ENCODE measurements around the gene P3H1. TPM values are rescaled to one million over a fixed set of nuclear protein-coding genes. Genes with fewer than 3 reads are reported as not detected.
"Not testable (repeated sequence)": the region's sequence is repeated elsewhere in the genome, so short reads cannot be mapped to it uniquely, and the experiment has no call there.

The P3H1 gene
- total RNA-seq, 1 experiment from 2014 or later = 247 TPM

DNA sequence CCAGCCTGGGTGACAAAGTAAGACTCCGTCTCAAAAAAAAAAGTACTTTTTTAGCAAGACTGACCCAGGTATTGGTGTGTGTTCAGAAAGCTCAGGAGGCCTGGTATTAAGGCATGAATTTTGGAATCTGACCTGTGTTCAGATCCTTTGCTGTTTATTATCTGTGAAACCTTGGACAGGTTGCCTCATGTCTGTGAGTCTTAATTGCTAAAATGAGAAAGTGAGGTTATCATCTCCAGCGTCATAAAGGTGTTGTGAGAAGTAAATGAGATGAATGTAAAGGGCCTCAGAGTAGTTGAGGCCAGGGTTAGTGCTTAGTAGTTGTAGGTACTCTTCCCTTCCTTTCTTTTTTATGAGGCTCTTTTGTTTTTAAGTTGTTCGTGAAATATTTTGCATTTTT is 3.0 kb upstream of the P3H1 start:
- no peak for DNase-seq (ENCODE audit: low read depth)

DNA sequence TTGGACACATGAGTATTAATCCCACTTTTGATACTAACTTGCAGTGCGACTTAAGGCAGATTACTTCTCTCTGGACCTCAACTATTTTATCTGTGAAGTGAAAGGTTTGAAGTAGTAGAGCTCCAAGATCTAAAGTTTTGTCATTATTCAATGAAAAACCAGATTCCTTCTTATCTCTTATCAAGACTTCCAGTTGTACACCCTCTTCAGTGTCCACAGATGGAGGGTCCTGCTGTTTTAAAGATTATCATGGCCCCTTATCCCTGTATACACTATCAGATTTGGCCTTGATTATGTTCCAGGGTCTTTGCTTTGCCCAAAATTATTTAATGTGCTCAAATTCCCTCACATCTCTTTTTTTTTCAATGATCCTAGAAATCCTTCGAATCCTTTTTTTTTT is 1.3 kb upstream of the P3H1 start:
- DNase-seq (ENCODE audit: low read depth) = no peak

DNA sequence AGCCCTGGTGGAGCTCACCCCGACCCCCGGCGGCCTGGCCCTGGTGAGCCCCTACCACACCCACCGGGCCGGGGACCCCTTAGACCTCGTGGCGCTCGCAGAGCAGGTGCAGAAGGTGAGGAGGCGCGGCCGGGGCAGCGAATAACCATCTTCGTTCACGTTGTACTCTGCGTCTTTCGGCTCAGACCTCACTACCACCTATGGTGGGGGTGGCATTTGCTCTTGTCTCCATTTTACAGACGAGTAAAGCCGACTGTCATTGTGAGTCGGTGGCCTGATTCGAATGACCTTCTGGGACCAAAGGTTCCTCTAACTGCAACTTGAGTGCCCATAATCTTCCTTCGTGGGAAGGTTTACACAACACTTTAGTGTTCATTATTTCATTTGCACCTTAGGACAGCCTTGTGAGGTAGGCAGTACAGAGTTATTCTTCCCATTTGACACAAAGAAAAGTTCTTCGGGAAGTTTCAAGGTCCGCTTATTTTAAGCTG is 727 bp upstream of the P3H1 start:
- no peak for DNase-seq (ENCODE audit: low read depth)

DNA sequence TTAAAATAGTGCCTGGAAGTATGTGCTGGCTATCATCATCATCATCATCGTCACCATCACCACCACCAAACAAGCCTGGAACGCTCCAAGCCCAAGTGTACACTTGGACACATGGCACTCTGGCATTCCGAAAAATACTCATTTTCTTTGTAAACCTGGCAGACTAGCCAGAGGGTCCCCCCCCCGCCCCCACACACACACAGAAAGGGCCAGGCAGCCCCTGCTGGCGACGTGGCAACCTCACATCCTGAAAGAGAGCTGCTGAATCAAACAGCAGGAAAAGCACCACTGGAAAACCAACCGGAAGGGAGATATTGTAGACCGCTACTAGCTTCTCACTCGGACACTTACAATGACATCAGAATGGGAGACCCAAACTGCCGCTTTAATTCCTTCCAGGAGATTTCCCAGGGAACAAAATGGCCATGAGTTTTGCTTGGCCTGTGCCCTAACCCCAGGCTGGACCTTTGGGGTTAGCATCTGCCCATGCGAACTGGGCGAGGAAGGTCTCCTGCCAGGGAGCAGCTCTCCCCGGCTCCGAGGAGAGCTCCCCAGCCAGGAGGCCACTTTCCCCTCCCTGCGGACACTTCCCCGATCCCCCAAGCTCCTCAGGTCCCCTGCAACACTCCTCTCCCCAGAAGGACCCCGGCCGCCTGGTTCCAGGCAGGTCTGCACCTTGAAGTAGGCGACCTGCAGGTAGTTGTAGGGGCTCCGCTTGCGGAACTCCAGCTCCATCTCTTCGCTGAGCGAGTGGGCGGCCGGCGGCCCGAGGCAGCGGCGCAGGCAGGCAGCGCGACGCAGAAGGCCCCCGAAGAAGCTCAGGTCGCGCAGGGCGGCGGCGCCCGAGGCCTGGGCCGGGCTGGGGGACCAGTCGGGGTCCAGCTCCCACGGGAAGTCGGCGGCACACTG is 742 bp downstream of the P3H1 start:
- DNase-seq (ENCODE audit: low read depth) = peak; percentile 86

DNA sequence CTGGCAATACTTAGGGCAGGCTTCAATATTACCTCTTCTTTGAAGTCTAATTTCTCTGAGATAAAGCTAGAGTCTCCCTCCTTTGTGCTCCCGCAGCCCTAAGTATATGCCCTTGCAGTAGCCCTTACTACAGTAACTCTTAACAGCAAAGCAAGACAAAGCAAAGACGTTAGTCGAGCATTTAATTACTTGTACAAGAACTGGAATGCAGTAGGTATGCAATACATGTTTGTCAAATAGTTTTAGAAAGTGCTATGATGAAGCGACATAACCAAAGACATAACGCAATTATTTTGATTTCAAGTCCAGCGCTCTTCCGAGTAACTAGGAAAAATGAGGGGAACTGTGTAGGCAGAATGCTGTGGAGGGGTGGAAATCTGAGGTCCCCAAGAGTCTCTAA is 1.6 kb downstream of the P3H1 start:
- DNase-seq (ENCODE audit: low read depth) = no peak

DNA sequence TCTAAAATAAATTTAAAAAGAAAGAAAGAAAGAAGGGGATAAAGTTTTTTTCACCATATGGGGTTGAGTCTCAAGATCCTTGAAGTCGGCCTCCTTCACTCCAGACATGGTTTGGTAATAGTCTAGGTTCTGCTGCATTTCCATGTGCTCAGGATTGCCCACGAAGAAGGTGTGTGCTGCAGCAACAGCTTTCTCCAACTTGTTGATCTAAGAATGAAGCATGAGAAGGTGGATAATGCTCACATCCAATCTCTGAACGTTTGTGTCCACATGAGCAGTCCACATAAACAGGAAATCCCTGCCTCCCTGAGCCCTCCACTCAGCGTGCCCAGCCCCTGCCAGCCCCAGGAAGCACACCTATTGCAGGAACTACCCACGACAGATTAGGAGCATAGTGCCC is 4.6 kb downstream of the P3H1 start:
- DNase-seq (ENCODE audit: low read depth) = no peak

GRCh38 chr1:42761567-42761966 is 5.3 kb downstream of the P3H1 start:
- no peak for DNase-seq (ENCODE audit: low read depth)

DNA sequence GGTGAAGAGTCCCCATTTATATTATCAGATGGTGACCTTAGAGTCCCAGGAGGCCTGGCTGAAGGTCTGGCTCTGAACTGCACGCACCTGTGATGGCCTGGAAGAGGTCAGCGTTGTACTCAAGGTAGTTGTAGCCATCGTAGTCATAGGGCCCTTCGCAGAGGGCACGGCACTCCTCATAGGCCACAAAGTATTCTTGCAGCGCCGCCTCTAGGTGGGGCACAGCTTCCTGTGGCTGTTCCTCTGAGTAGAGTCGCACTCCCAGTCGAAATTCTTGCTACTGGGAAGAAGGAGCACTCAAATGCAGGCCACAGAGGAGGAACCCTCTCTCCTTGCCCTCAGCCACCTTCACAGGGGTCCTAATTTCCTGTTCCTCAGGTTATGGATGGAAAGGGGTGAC is 7.7 kb downstream of the P3H1 start:
- no peak for DNase-seq (ENCODE audit: low read depth)

DNA sequence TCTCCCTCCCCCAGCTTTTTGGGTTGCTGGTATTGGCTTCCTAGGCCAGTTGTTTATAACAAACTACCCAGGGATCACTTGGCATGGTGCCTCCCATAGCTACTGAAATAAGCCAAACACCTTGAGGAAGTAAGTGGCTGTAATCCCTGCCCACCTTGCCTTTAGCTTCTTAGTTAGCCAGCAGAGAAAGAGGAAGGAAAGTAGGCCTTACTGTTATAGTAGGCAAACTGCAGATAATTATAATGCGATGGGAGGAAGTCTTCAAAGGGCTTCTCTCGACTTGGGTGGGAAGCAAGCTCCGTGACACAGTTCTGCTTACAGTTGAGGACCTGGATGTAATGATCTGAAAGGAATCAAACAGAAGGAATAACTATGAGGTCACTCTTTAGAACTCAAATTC is 8.2 kb downstream of the P3H1 start:
- DNase-seq (ENCODE audit: low read depth) = no peak

- DNase-seq (ENCODE audit: low read depth) = no peak
These were observed 8.9 kb downstream of the P3H1 start for GRCh38 chr1:42757892-42758275.

- peak; percentile 70 for DNase-seq (ENCODE audit: low read depth)
These were observed 9.6 kb downstream of the P3H1 start for GRCh38 chr1:42756956-42757891.

DNA sequence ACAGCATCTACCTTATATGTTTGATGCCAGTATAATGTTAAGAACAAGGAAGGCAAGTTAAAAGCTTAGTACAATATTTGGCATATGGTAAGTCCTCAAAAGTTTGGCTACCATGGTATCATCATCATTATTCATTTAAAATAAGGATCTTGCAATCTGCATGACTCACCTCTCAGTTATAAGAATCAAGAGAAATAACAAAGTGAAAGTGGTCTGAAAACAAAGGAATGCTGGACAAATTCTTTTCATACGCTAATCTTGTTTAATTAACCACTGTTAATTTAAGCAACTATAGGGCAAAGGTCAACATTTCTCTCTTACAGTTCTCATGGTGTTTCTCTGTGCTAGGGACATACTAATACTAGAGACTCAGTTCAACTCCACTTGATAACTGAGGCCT is 13.8 kb downstream of the P3H1 start:
- DNase-seq (ENCODE audit: low read depth) = peak; percentile 31

DNA sequence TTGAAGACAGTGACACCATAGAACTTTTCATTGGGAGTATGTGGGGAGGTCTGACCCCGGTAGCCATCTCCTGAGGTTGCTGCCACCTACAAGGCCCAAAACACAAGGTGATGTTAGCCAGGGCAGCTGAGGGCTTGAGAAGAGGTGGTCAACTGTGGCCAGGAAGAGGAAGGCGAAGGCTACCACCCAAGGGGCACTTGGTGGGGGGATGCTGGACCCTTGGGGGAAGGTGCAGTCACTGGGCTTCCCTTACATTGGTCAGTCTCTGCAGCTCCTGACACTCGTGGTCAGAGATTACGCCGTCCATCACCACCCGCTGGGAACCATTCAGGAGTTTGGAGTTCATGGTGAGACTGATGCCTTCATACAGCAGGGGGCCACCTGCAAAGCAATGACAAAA is 14.5 kb downstream of the P3H1 start:
- no peak for DNase-seq (ENCODE audit: low read depth)

GRCh38 chr1:42751511-42752070 is 15.2 kb downstream of the P3H1 start:
- not testable (repeated sequence) for DNase-seq (ENCODE audit: low read depth)

GRCh38 chr1:42750041-42750440 is 16.8 kb downstream of the P3H1 start:
- no peak for DNase-seq (ENCODE audit: low read depth)

GRCh38 chr1:42748461-42749410 is 18.1 kb downstream of the P3H1 start:
- no peak for DNase-seq (ENCODE audit: low read depth)

- no peak for DNase-seq (ENCODE audit: low read depth)
These were observed 18.8 kb downstream of the P3H1 start for GRCh38 chr1:42748021-42748420.

GRCh38 chr1:42747125-42747524 is 19.7 kb downstream of the P3H1 start:
- DNase-seq (ENCODE audit: low read depth) = no peak

GRCh38 chr1:42746436-42747105 is 20.3 kb downstream of the P3H1 start:
- DNase-seq (ENCODE audit: low read depth) = no peak

GRCh38 chr1:42745851-42746250 is 21.0 kb downstream of the P3H1 start:
- DNase-seq (ENCODE audit: low read depth) = no peak

- no peak for DNase-seq (ENCODE audit: low read depth)
These were observed 22.7 kb downstream of the P3H1 start for GRCh38 chr1:42744148-42744413.
